GM23338 (cell line): ENCODE results near the gene BICC1. TPM values are rescaled to one million over a fixed set of nuclear protein-coding genes. Genes with fewer than 3 reads are reported as not detected.

Experiments
- ATAC-seq: fragments of 200-7000 bp; cut with Tn5 transposase; 3 replicates; pipeline ENCODE4 v1.9.1; 2020
- DNase-seq: peaks from one replicate; pipeline ENCODE4 v3.0.0-alpha.2; 2015; ENCODE audit warnings: low spot score
- H2AFZ ChIP-seq: fragments of 200-600 bp; sonication (generic); 2 replicates; pipeline ENCODE4 v1.8.0; 2016; ENCODE audit warnings: antibody characterized with exemption, mild to moderate bottlenecking, moderate library complexity
- H3F3A ChIP-seq: fragments of 200-600 bp; sonication (generic); replicated peaks from 2 replicates; pipeline ENCODE4 v1.8.0; 2017; ENCODE audit warnings: antibody characterized with exemption, mixed run types, low read depth
- H3K27ac ChIP-seq: fragments of 200-600 bp; sonication (generic); 2 replicates; pipeline ENCODE4 v1.6.1; 2016; ENCODE audit warnings: low read depth
- H3K27me3 ChIP-seq: fragments of 200-600 bp; sonication (generic); 2 replicates; pipeline ENCODE4 v1.8.0; 2016; ENCODE audit warnings: mild to moderate bottlenecking, mixed run types, moderate library complexity; ENCODE audit not compliant: insufficient read depth
- H3K36me3 ChIP-seq: fragments of 200-600 bp; sonication (generic); 2 replicates; pipeline ENCODE4 v1.8.0; 2016; ENCODE audit warnings: mild to moderate bottlenecking; ENCODE audit not compliant: insufficient read depth
- H3K4me1 ChIP-seq: fragments of 200-600 bp; sonication (generic); 2 replicates; pipeline ENCODE4 v1.8.0; 2016; ENCODE audit warnings: mild to moderate bottlenecking, moderate library complexity; ENCODE audit not compliant: insufficient read depth
- H3K4me2 ChIP-seq: fragments of 200-600 bp; sonication (generic); 2 replicates; pipeline ENCODE4 v1.7.1; 2017; ENCODE audit warnings: mixed run types
- H3K4me3 ChIP-seq: fragments of 200-600 bp; sonication (generic); 2 replicates; pipeline ENCODE4 v1.6.1; 2016; ENCODE audit warnings: mixed run types
- H3K79me2 ChIP-seq: fragments of 200-600 bp; sonication (generic); replicated peaks from 2 replicates; pipeline ENCODE4 v1.8.0; 2017; ENCODE audit warnings: mild to moderate bottlenecking; ENCODE audit not compliant: insufficient read depth
- H3K9me2 ChIP-seq: fragments of 200-600 bp; sonication (generic); 2 replicates; pipeline ENCODE4 v1.8.0; 2017; ENCODE audit not compliant: insufficient read depth
- H4K20me1 ChIP-seq: fragments of 200-600 bp; sonication (generic); replicated peaks from 2 replicates; pipeline ENCODE4 v1.8.0; 2017; ENCODE audit warnings: mild to moderate bottlenecking; ENCODE audit not compliant: insufficient read depth
- H3K27ac Mint-ChIP-seq: 2 replicates; pipeline ENCODE4 v1.8.0; 2020; ENCODE audit warnings: inconsistent platforms, mild to moderate bottlenecking, moderate library complexity, mixed read lengths
- H3K27me3 Mint-ChIP-seq: 3 replicates; pipeline ENCODE4 v1.8.0; 2022; ENCODE audit warnings: low read depth, mild to moderate bottlenecking, moderate library complexity, mixed read lengths, inconsistent platforms; ENCODE audit not compliant: insufficient read depth, poor library complexity
- H3K36me3 Mint-ChIP-seq: 3 replicates; pipeline ENCODE4 v1.8.0; 2021; ENCODE audit warnings: low read depth, mild to moderate bottlenecking, inconsistent platforms, moderate library complexity, mixed read lengths
- H3K4me1 Mint-ChIP-seq: 3 replicates; pipeline ENCODE4 v1.8.0; 2020; ENCODE audit warnings: mild to moderate bottlenecking, inconsistent platforms, mixed read lengths
- H3K4me3 Mint-ChIP-seq: 3 replicates; pipeline ENCODE4 v1.8.0; 2021; ENCODE audit warnings: moderate library complexity, mild to moderate bottlenecking, inconsistent platforms, mixed read lengths
- H3K9me3 Mint-ChIP-seq: 3 replicates; pipeline ENCODE4 v1.8.0; 2020; ENCODE audit warnings: moderate library complexity, mild to moderate bottlenecking, inconsistent platforms, mixed read lengths
- EZH2phosphoT487 ChIP-seq: fragments of 200-600 bp; sonication (generic); IDR thresholded peaks from one replicate; pipeline ENCODE4 v1.8.1; 2018; ENCODE audit warnings: antibody characterized with exemption; ENCODE audit not compliant: unreplicated experiment
- JUNB ChIP-seq: IDR thresholded peaks from one replicate; pipeline ENCODE4 v1.6.1; 2016; ENCODE audit warnings: antibody characterized with exemption; ENCODE audit not compliant: unreplicated experiment
- NANOG ChIP-seq: IDR thresholded peaks from 2 replicates; pipeline ENCODE4 v1.6.1; 2016; ENCODE audit warnings: antibody characterized with exemption, borderline replicate concordance
- ZNF114 ChIP-seq: fragments of 250-450 bp; sonication (Bioruptor Pico); IDR thresholded peaks from 2 replicates; pipeline ENCODE4 v1.5.0; 2020; ENCODE audit warnings: mild to moderate bottlenecking, moderate library complexity
- ZNF331 ChIP-seq: fragments of 250-450 bp; sonication (Bioruptor Pico); IDR thresholded peaks from 2 replicates; pipeline ENCODE4 v1.5.0; 2020; ENCODE audit warnings: low read depth, mild to moderate bottlenecking, moderate library complexity
- polyA plus RNA-seq: library from polyadenylated mRNA; unstranded; fragments of >200 nt; fragmentation: Nextera tagmentation; extraction: Ambion mirVana; gene quantifications from 2 replicates; pipeline ENCODE4 v1.2.1, GENCODE V29; 2016
- total RNA-seq: library from RNA; depleted of rRNA; stranded (reverse); fragments of >200 nt; shearing (Covaris generic); gene quantifications from 2 replicates; pipeline ENCODE4 v1.2.3, GENCODE V29; 2014
- TF ChIP-seq, protein P1 (sequence below), 2 experiments: fragments of 200-600 bp in 1 of 2; sonication (generic) in 1 of 2; conservative IDR thresholded peaks; 2 replicates each; pipeline versions ENCODE4 v1.5.1 to v1.6.1; 2016 to 2017; ENCODE audit warnings: antibody characterized with exemption in 2 of 2, low read depth in 2 of 2, mild to moderate bottlenecking in 2 of 2, moderate library complexity in 1 of 2
- TF ChIP-seq, protein P2 (sequence below): IDR thresholded peaks from 2 replicates; pipeline ENCODE4 v1.6.1; 2016; ENCODE audit warnings: antibody characterized with exemption
- TF ChIP-seq, protein P3 (sequence below): fragments of 250-450 bp; sonication (Bioruptor Pico); IDR thresholded peaks from 2 replicates; pipeline ENCODE4 v1.5.0; 2020; ENCODE audit warnings: mild to moderate bottlenecking, moderate library complexity

The BICC1 gene
- total and polyA plus RNA-seq, 2 experiments from 2014 or later, result 1.3 to 2.2 TPM

DNA sequence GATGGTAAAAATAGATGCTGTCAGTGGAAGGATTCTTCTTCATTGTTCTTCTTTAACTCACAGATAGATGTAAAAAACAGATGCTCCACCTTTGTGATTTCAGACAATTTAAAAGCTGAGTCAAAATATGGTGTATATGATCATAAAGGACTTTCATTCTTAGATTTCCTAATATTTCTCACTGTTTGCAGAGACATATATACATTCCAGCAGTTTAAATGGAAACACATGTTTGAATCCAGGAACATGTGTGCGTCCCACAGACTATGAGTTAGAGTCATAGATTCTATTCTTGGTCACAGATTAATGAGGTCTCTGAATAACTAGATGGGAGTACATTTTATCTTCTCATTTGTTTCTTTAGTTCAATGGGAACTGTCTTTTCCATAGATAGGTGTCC is 109.6 kb downstream of the BICC1 start:
- Mint-ChIP-seq H3K4me3 (no peak overlapping the region), H3K36me3 (no peaks in the 10 kb centered on the region), H3K27ac (no peak overlapping the region), H3K27me3 (no peaks in the 10 kb centered on the region), H3K4me1 (no peaks in the 10 kb centered on the region), H3K9me3 (no peaks in the 10 kb centered on the region)
- Histone ChIP-seq H3F3A (no peaks in the 10 kb centered on the region), H2AFZ (no peak overlapping the region), H3K27me3 (no peaks in the 10 kb centered on the region), H3K36me3 (no peaks in the 10 kb centered on the region), H3K9me2 (no peaks in the 10 kb centered on the region), H3K79me2 (no peaks in the 10 kb centered on the region), H3K4me1 (no peaks in the 10 kb centered on the region), H4K20me1 (no peaks in the 10 kb centered on the region), H3K4me3 (no peak overlapping the region), H3K27ac (no peak overlapping the region), H3K4me2 (no peak overlapping the region)
- no peak for ATAC-seq
- TF ChIP-seq, protein P1, sequence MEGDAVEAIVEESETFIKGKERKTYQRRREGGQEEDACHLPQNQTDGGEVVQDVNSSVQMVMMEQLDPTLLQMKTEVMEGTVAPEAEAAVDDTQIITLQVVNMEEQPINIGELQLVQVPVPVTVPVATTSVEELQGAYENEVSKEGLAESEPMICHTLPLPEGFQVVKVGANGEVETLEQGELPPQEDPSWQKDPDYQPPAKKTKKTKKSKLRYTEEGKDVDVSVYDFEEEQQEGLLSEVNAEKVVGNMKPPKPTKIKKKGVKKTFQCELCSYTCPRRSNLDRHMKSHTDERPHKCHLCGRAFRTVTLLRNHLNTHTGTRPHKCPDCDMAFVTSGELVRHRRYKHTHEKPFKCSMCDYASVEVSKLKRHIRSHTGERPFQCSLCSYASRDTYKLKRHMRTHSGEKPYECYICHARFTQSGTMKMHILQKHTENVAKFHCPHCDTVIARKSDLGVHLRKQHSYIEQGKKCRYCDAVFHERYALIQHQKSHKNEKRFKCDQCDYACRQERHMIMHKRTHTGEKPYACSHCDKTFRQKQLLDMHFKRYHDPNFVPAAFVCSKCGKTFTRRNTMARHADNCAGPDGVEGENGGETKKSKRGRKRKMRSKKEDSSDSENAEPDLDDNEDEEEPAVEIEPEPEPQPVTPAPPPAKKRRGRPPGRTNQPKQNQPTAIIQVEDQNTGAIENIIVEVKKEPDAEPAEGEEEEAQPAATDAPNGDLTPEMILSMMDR (conservative IDR thresholded peaks at IDR 0.05; ENCODE audit: low read depth in 2 of 2), result no peak
- no peak for TF ChIP-seq ZNF114 (CRISPR knock-in tag)
- TF ChIP-seq, protein P2, sequence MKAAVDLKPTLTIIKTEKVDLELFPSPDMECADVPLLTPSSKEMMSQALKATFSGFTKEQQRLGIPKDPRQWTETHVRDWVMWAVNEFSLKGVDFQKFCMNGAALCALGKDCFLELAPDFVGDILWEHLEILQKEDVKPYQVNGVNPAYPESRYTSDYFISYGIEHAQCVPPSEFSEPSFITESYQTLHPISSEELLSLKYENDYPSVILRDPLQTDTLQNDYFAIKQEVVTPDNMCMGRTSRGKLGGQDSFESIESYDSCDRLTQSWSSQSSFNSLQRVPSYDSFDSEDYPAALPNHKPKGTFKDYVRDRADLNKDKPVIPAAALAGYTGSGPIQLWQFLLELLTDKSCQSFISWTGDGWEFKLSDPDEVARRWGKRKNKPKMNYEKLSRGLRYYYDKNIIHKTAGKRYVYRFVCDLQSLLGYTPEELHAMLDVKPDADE, result no peak
- no peak for TF ChIP-seq JUNB
- no peak for TF ChIP-seq EZH2phosphoT487
- TF ChIP-seq ZNF331 (CRISPR knock-in tag), result no peak
- TF ChIP-seq, protein P3, sequence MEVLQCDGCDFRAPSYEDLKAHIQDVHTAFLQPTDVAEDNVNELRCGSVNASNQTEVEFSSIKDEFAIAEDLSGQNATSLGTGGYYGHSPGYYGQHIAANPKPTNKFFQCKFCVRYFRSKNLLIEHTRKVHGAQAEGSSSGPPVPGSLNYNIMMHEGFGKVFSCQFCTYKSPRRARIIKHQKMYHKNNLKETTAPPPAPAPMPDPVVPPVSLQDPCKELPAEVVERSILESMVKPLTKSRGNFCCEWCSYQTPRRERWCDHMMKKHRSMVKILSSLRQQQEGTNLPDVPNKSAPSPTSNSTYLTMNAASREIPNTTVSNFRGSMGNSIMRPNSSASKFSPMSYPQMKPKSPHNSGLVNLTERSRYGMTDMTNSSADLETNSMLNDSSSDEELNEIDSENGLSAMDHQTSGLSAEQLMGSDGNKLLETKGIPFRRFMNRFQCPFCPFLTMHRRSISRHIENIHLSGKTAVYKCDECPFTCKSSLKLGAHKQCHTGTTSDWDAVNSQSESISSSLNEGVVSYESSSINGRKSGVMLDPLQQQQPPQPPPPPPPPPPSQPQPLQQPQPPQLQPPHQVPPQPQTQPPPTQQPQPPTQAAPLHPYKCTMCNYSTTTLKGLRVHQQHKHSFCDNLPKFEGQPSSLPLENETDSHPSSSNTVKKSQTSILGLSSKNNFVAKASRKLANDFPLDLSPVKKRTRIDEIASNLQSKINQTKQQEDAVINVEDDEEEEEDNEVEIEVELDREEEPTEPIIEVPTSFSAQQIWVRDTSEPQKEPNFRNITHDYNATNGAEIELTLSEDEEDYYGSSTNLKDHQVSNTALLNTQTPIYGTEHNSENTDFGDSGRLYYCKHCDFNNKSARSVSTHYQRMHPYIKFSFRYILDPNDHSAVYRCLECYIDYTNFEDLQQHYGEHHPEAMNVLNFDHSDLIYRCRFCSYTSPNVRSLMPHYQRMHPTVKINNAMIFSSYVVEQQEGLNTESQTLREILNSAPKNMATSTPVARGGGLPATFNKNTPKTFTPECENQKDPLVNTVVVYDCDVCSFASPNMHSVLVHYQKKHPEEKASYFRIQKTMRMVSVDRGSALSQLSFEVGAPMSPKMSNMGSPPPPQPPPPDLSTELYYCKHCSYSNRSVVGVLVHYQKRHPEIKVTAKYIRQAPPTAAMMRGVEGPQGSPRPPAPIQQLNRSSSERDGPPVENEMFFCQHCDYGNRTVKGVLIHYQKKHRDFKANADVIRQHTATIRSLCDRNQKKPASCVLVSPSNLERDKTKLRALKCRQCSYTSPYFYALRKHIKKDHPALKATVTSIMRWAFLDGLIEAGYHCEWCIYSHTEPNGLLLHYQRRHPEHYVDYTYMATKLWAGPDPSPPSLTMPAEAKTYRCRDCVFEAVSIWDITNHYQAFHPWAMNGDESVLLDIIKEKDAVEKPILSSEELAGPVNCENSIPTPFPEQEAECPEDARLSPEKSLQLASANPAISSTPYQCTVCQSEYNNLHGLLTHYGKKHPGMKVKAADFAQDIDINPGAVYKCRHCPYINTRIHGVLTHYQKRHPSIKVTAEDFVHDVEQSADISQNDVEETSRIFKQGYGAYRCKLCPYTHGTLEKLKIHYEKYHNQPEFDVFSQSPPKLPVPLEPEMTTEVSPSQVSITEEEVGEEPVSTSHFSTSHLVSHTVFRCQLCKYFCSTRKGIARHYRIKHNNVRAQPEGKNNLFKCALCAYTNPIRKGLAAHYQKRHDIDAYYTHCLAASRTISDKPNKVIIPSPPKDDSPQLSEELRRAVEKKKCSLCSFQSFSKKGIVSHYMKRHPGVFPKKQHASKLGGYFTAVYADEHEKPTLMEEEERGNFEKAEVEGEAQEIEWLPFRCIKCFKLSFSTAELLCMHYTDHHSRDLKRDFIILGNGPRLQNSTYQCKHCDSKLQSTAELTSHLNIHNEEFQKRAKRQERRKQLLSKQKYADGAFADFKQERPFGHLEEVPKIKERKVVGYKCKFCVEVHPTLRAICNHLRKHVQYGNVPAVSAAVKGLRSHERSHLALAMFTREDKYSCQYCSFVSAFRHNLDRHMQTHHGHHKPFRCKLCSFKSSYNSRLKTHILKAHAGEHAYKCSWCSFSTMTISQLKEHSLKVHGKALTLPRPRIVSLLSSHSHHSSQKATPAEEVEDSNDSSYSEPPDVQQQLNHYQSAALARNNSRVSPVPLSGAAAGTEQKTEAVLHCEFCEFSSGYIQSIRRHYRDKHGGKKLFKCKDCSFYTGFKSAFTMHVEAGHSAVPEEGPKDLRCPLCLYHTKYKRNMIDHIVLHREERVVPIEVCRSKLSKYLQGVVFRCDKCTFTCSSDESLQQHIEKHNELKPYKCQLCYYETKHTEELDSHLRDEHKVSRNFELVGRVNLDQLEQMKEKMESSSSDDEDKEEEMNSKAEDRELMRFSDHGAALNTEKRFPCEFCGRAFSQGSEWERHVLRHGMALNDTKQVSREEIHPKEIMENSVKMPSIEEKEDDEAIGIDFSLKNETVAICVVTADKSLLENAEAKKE (CRISPR knock-in tag), result no peak
- no peak for TF ChIP-seq NANOG
- no peak for DNase-seq
